Loucy (cell line): ENCODE results near the gene FAM3C.

Experiments
- CTCF ChIP-seq: fragments of 200-600 bp; sonication (generic); conservative IDR thresholded peaks from 2 replicates; pipeline ENCODE4 v1.5.1; 2014; ENCODE audit warnings: mild to moderate bottlenecking, antibody characterized with exemption, low read length
- EZH2phosphoT487 ChIP-seq: fragments of 200-600 bp; IDR thresholded peaks from 2 replicates; pipeline ENCODE4 v1.6.1; 2018; ENCODE audit warnings: antibody characterized with exemption, mild to moderate bottlenecking, moderate library complexity, borderline replicate concordance

GRCh38 chr7:121372376-121373010, 23.6 kb downstream of the FAM3C start:
- TF ChIP-seq CTCF (no peak), EZH2phosphoT487 (no peak)
